ENCODE measurements around the gene RNF220. TPM values are rescaled to one million over a fixed set of nuclear protein-coding genes. Genes with fewer than 3 reads are reported as not detected.

RNF220 gene
- 57.5 TPM for polyA plus RNA-seq (2012; ENCODE audit: missing spikeins)

- FAIRE-seq (no peak), DNase-seq (ENCODE audit: insufficient read length) (no peak)
- TF ChIP-seq POLR2A (IDR thresholded peaks at IDR 0.05; ENCODE audit: low read depth, low read length) (no peak), POLR2AphosphoS5 (IDR thresholded peaks at IDR 0.05; ENCODE audit: low read depth, low read length) (no peak), TAF1 (IDR thresholded peaks at IDR 0.05; ENCODE audit: borderline replicate concordance, low read depth, low read length) (no peak)
Measured at GRCh38 chr1:44405031-44405797, at the start of gene RNF220. Gene RNF220 (plus strand): TSS chr1:44405255.

- FAIRE-seq: peak; percentile 5
Measured at GRCh38 chr1:44355582-44356305, 49.3 kb upstream of the RNF220 start.

GRCh38 chr1:44357710-44358109 lies 47.3 kb upstream of the RNF220 start:
- no peak for FAIRE-seq
- no peak for DNase-seq (ENCODE audit: insufficient read length)
- no peak for TF ChIP-seq POLR2AphosphoS5 (IDR thresholded peaks at IDR 0.05; ENCODE audit: low read depth, low read length)
- TF ChIP-seq TAF1 (IDR thresholded peaks at IDR 0.05; ENCODE audit: borderline replicate concordance, low read depth, low read length): no peak
- TF ChIP-seq POLR2A (IDR thresholded peaks at IDR 0.05; ENCODE audit: low read depth, low read length): no peak

More at GRCh38 chr1:44355582-44356305, 49.3 kb upstream of the RNF220 start:
- TF ChIP-seq TAF1 (IDR thresholded peaks at IDR 0.05; ENCODE audit: borderline replicate concordance, low read depth, low read length) (no peak), POLR2A (IDR thresholded peaks at IDR 0.05; ENCODE audit: low read depth, low read length) (no peak), POLR2AphosphoS5 (IDR thresholded peaks at IDR 0.05; ENCODE audit: low read depth, low read length) (no peak)
- no peak for DNase-seq (ENCODE audit: insufficient read length)

DNA sequence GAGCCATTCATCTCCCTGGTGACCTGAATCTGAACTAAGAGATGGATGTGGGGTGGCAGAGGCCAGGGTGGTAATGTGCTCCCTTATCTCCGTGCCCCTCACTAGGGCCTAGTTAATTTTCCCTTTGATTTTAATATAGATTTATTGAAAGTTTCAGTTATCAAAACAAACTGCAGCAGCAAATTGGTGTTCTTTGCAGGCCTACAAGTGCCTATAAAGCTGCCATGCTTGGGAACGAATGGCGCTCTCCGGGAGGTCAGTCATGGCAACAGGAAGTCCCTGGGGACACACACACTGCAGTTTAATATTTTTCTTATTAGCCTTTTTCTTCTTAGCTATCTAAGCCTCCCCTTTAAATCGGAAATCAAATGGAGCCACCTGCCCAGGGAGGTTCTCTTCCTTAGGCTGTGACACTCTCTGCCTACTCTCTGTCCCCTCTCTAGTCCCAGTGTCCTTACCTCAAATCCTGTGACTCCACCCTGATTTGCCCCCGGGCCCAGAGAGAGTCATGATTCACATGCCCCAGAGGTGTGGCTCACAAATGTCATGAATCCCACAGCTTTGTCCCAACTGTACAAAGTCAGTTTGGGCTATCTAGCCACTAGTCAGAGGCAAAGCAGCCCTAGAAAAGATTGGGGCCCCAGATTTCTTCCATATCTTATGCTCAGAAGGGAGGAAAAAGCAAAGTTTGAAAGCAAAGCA lies 45.7 kb upstream of the RNF220 start:
- no peak for TF ChIP-seq POLR2AphosphoS5 (IDR thresholded peaks at IDR 0.05; ENCODE audit: low read depth, low read length)
- no peak for TF ChIP-seq TAF1 (IDR thresholded peaks at IDR 0.05; ENCODE audit: borderline replicate concordance, low read depth, low read length)
- no peak for TF ChIP-seq POLR2A (IDR thresholded peaks at IDR 0.05; ENCODE audit: low read depth, low read length)
- FAIRE-seq (no peak), DNase-seq (ENCODE audit: insufficient read length) (no peak)

DNA sequence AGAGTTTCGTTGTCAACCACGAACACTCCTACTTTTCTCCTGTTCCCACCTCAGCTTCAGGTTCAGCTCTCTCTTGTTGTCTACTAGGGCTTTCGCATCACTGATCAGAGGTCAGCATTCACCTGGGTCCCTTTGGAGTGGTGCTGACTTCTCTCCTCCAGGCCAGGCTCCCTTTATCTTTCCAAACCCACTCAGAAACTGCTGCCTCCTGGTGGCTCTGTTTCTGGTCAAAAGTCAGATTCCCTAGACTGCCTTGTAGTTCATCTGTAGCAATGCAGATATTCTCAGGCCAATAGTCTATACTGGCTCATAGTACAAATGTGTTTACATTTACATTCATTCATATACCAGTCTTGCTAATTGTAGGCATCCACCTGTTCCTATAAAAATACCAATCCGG lies 43.6 kb upstream of the RNF220 start:
- DNase-seq (ENCODE audit: insufficient read length) (no peak), FAIRE-seq (peak; percentile 24)
- TF ChIP-seq POLR2AphosphoS5 (IDR thresholded peaks at IDR 0.05; ENCODE audit: low read depth, low read length) (no peak), POLR2A (IDR thresholded peaks at IDR 0.05; ENCODE audit: low read depth, low read length) (no peak), TAF1 (IDR thresholded peaks at IDR 0.05; ENCODE audit: borderline replicate concordance, low read depth, low read length) (no peak)

GRCh38 chr1:44366371-44366975 lies 38.6 kb upstream of the RNF220 start:
- DNase-seq (ENCODE audit: insufficient read length) (no peak), FAIRE-seq (no peak)
- TF ChIP-seq POLR2A (IDR thresholded peaks at IDR 0.05; ENCODE audit: low read depth, low read length) (no peak), TAF1 (IDR thresholded peaks at IDR 0.05; ENCODE audit: borderline replicate concordance, low read depth, low read length) (no peak), POLR2AphosphoS5 (IDR thresholded peaks at IDR 0.05; ENCODE audit: low read depth, low read length) (no peak)

DNA sequence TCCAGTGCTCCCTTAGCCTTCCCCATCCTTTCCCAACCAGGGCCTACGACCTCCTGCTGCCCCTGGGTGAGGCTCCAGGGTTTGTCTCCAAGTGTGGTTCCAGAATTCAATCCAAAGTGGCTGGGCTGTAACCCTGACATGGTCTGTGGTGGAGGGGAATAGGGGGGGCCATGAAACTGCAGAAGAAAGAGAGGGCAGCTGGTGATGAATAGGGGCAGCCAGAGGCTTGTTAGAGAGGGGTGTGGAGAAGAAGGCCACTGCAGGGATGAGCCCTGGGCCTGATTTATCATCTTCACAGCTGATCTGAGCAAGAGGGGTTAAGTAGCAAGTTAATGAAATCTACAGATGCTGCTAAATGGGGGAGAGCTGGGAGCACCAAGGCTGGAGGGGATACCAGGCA lies 37.1 kb upstream of the RNF220 start:
- FAIRE-seq (no peak), DNase-seq (ENCODE audit: insufficient read length) (no peak)
- TF ChIP-seq POLR2AphosphoS5 (IDR thresholded peaks at IDR 0.05; ENCODE audit: low read depth, low read length) (no peak), TAF1 (IDR thresholded peaks at IDR 0.05; ENCODE audit: borderline replicate concordance, low read depth, low read length) (no peak), POLR2A (IDR thresholded peaks at IDR 0.05; ENCODE audit: low read depth, low read length) (no peak)

DNA sequence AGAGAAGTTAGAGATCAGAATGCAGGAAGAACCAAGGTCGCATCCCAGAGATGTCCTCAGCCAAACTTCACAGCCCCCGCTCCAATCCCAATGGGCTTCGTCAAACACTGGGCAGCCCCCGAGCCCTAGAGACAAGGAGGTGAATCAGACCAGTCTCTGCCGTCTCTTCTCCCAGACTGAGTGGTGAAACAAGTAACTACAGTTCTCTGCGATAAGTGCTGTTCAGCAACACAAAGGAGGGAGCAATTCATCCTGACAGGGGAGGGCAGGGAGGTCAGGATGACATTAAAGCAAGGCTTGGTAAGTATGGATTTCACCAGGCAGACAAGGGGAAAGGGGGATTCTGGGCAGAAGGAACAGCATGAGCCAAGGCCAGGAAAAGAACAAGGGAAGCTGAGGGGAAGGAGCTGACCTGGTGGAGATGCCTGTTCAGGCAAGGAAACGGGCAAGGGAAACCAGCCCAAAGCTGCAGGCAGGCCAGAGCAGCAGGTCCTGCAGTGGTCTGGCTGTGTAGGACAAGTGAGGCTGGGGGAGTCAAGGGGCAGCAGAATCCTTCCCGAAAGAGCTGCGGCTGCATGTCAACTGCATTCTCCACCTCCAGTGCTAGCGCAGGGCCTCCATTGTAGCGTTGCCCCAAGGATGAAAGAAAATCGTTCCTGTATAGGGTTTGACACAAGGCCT lies 36.4 kb upstream of the RNF220 start:
- FAIRE-seq: no peak
- no peak for DNase-seq (ENCODE audit: insufficient read length)
- no peak for TF ChIP-seq POLR2AphosphoS5 (IDR thresholded peaks at IDR 0.05; ENCODE audit: low read depth, low read length)
- no peak for TF ChIP-seq TAF1 (IDR thresholded peaks at IDR 0.05; ENCODE audit: borderline replicate concordance, low read depth, low read length)
- no peak for TF ChIP-seq POLR2A (IDR thresholded peaks at IDR 0.05; ENCODE audit: low read depth, low read length)

- DNase-seq (ENCODE audit: insufficient read length): no peak
- no peak for TF ChIP-seq POLR2A (IDR thresholded peaks at IDR 0.05; ENCODE audit: low read depth, low read length)
- no peak for FAIRE-seq
Measured at GRCh38 chr1:44371206-44371605, 33.8 kb upstream of the RNF220 start.

- TF ChIP-seq TAF1 (IDR thresholded peaks at IDR 0.05; ENCODE audit: borderline replicate concordance, low read depth, low read length): no peak
- TF ChIP-seq POLR2AphosphoS5 (IDR thresholded peaks at IDR 0.05; ENCODE audit: low read depth, low read length): no peak
- no peak for TF ChIP-seq POLR2A (IDR thresholded peaks at IDR 0.05; ENCODE audit: low read depth, low read length)
- no peak for DNase-seq (ENCODE audit: insufficient read length)
- FAIRE-seq: no peak
Measured at GRCh38 chr1:44375547-44375946, 29.5 kb upstream of the RNF220 start.

Data from GM12892 (cell line).